PC-9 (cell line): Measurements from ENCODE around the gene NCR3LG1. TPM values are rescaled to one million over a fixed set of nuclear protein-coding genes. Genes with fewer than 3 reads are reported as not detected.

ENCODE experiments used
- BruUV-seq: library from RNA; stranded (reverse); fragments of 400-500 nt; replicated peaks from 2 replicates; lab custom pipeline; 2021; lab: Mats Ljungman, UMichigan
- CTCF ChIA-PET: fragments of 300-600 bp; sonication (Branson Sonifier 250); formaldehyde crosslinking; loops from one replicate; lab custom pipeline; 2022; ENCODE audit warnings: antibody characterized with exemption; lab: Charles Lee
- POLR2A ChIA-PET: fragments of 300-600 bp; sonication (Branson Sonifier 250); formaldehyde crosslinking; loops from one replicate; lab custom pipeline; 2022; ENCODE audit warnings: antibody characterized with exemption; ENCODE audit not compliant: unreplicated experiment; lab: Charles Lee
- DNase-seq, 2 experiments: peaks; one replicate each; pipeline versions ENCODE4 v3.0.0 to v3.0.0-alpha.2; 2015 to 2022; ENCODE audit warnings: mixed read lengths in 1 of 2
- H2AFZ ChIP-seq: fragments of 200-600 bp; sonication (generic); 2 replicates; pipeline ENCODE4 v1.8.1; 2017; ENCODE audit warnings: antibody characterized with exemption
- H3F3A ChIP-seq: fragments of 200-600 bp; sonication (generic); 2 replicates; pipeline ENCODE4 v1.8.1; 2017; ENCODE audit warnings: antibody characterized with exemption, mild to moderate bottlenecking, low read depth; ENCODE audit not compliant: insufficient read depth
- H3K27ac ChIP-seq: fragments of 200-600 bp; sonication (generic); 2 replicates; pipeline ENCODE4 v1.6.1; 2016; ENCODE audit warnings: mixed run types
- H3K27me3 ChIP-seq: fragments of 200-600 bp; sonication (generic); 2 replicates; pipeline ENCODE4 v1.6.1; 2016; ENCODE audit warnings: low read depth, mixed run types; ENCODE audit not compliant: insufficient read depth
- H3K36me3 ChIP-seq: fragments of 200-600 bp; sonication (generic); 2 replicates; pipeline ENCODE4 v1.6.1; 2016; ENCODE audit warnings: low read depth, mixed run types
- H3K4me1 ChIP-seq: fragments of 200-600 bp; sonication (generic); replicated peaks from 2 replicates; pipeline ENCODE4 v1.6.1; 2016; ENCODE audit warnings: mixed run types; ENCODE audit not compliant: insufficient read depth
- H3K4me2 ChIP-seq: fragments of 200-600 bp; sonication (generic); 2 replicates; pipeline ENCODE4 v1.6.1; 2017; ENCODE audit warnings: mixed run types
- H3K4me3 ChIP-seq: fragments of 200-600 bp; sonication (generic); 2 replicates; pipeline ENCODE4 v1.6.1; 2016; ENCODE audit warnings: mixed run types
- H3K79me2 ChIP-seq: fragments of 200-600 bp; sonication (generic); 2 replicates; pipeline ENCODE4 v1.6.1; 2017; ENCODE audit warnings: low read depth, mixed run types
- H3K9me2 ChIP-seq: fragments of 200-600 bp; sonication (generic); 2 replicates; pipeline ENCODE4 v1.8.1; 2017; ENCODE audit warnings: mild to moderate bottlenecking; ENCODE audit not compliant: insufficient read depth
- H3K9me3 ChIP-seq: fragments of 200-600 bp; sonication (generic); 2 replicates; pipeline ENCODE4 v1.8.1; 2016; ENCODE audit warnings: low read depth; ENCODE audit not compliant: insufficient read depth
- H4K20me1 ChIP-seq: fragments of 200-600 bp; sonication (generic); 2 replicates; pipeline ENCODE4 v1.8.1; 2017; ENCODE audit not compliant: insufficient read depth
- CTCF ChIP-seq: fragments of 200-600 bp; sonication (generic); conservative IDR thresholded peaks from 2 replicates; pipeline ENCODE4 v1.6.1; 2017; ENCODE audit warnings: mixed run types, antibody characterized with exemption, mild to moderate bottlenecking, moderate library complexity
- EZH2 ChIP-seq: fragments of 200-600 bp; sonication (generic); IDR thresholded peaks from 2 replicates; pipeline ENCODE4 v1.8.0; 2017; ENCODE audit warnings: antibody characterized with exemption, low read depth
- intact Hi-C: fragments of 100-400 bp; cut with micrococcal nuclease; formaldehyde crosslinking; loops from one replicate; pipeline ENCODE4 v1.10.0; 2022; ENCODE audit not compliant: unreplicated experiment
- total RNA-seq: library from RNA; stranded (reverse); gene quantifications from 2 replicates; pipeline ENCODE4 v1.2.3, GENCODE V29; 2021

Gene NCR3LG1
- total RNA-seq, 1 experiment from 2014 or later: 0.33 TPM

DNA sequence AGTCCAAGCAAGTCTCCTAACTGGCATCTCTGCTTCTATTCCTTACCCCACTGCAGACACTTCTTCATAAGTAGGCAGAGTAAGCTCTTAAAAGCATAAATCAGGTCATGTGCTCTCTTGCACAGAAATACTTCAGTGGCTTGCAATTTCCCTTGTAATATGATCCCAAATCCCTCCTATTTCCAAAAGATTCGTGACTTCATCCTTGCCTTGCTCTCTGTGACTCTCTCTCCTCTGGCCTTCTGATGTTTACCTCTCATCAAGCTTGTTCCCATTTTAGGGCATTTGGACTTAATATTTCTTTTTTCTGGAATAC, 37.4 kb upstream of the NCR3LG1 start:
- Histone ChIP-seq H2AFZ (no peak overlapping the region), H3K9me3 (no peaks in the 10 kb centered on the region), H3K4me2 (no peak overlapping the region), H3K4me3 (no peak overlapping the region), H3K36me3 (0 out of 2 replicates have a peak, but pooled peaks cover 6% of the 10 kb centered on the region), H3K4me1 (peaks cover 7% of the 10 kb centered on the region), H3K27me3 (no peaks in the 10 kb centered on the region), H3F3A (peaks cover 6% of the 10 kb centered on the region; the same call in 1 of the 2 replicates), H3K27ac (no peak overlapping the region), H3K9me2 (no peaks in the 10 kb centered on the region), H3K79me2 (no peaks in the 10 kb centered on the region), H4K20me1 (no peaks in the 10 kb centered on the region)
- POLR2A ChIA-PET: interaction anchor here (0.7 kb wide), 1 partner anchor 22 kb away, joined by 3 read pairs; no protein-coding TSS in a partner anchor
- DNase-seq: no peak
- CTCF ChIA-PET: no interaction called here
- BruUV-seq: no TSS peak
- TF ChIP-seq EZH2 (no peak), CTCF (no peak)
- intact Hi-C loops: no loop called here

GRCh38 chr11:17314904-17315426, 36.6 kb upstream of the NCR3LG1 start:
- H4K20me1 ChIP-seq: no peaks in the 10 kb centered on the region
- no peak overlapping the region for H2AFZ ChIP-seq
- no peaks in the 10 kb centered on the region for H3K79me2 ChIP-seq
- H3K27ac ChIP-seq: no peak overlapping the region
- no peak for TF ChIP-seq EZH2
- no peak for TF ChIP-seq CTCF
- H3K9me3 ChIP-seq: no peaks in the 10 kb centered on the region
- ChIA-PET POLR2A (no interaction called here), CTCF (no interaction called here)
- no peak overlapping the region for H3K4me3 ChIP-seq
- BruUV-seq: no TSS peak
- intact Hi-C loops: no loop called here
- no peaks in the 10 kb centered on the region for H3K9me2 ChIP-seq
- peaks cover 6% of the 10 kb centered on the region; the same call in 1 of the 2 replicates for H3F3A ChIP-seq
- DNase-seq: no peak
- H3K27me3 ChIP-seq: no peaks in the 10 kb centered on the region
- peaks cover 7% of the 10 kb centered on the region for H3K4me1 ChIP-seq
- no peak overlapping the region for H3K4me2 ChIP-seq
- H3K36me3 ChIP-seq: 0 out of 2 replicates have a peak, but pooled peaks cover 6% of the 10 kb centered on the region

DNA sequence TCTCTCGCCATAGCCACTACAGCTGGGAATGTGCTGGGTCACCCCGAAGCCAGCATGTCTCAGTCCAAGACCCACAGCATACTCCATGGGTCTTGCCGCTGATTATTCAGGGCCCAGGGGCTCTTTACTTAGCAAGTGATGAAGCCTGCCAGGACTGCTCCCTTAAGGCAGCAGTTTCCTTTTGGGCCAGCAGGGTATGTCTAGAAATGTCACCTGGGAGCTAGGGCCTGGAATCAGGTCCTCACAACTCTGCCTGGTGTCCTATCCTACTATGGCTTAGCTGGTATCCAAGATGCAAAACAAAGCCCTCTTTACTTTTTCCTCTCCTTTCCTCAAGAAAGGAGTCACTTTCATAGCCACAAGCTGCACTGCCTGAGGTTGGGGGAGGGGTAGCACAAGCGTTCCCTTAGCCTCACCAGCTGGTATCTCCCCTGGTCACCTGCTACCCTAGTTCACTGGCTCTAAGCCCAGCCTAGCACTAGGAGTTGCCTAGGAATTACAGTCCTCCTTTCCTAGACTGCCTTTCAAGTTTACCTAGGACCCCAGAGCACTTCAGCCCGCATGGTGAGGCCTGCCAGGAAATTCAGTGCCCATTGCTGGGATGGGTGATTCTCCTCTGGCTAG, 22.6 kb upstream of the NCR3LG1 start:
- POLR2A ChIA-PET: no interaction called here
- BruUV-seq: no TSS peak
- Histone ChIP-seq H3K36me3 (no peaks in the 10 kb centered on the region), H3K4me3 (no peak overlapping the region), H3K27me3 (no peaks in the 10 kb centered on the region), H3K4me1 (no peaks in the 10 kb centered on the region), H3K9me2 (no peaks in the 10 kb centered on the region), H4K20me1 (no peaks in the 10 kb centered on the region), H3F3A (no peaks in the 10 kb centered on the region), H2AFZ (no peak overlapping the region), H3K4me2 (no peak overlapping the region), H3K79me2 (no peaks in the 10 kb centered on the region), H3K27ac (no peak overlapping the region), H3K9me3 (no peaks in the 10 kb centered on the region)
- TF ChIP-seq EZH2 (no peak), CTCF (no peak)
- intact Hi-C loops: no loop called here
- CTCF ChIA-PET: no interaction called here
- no peak for DNase-seq
